GM19452 (cell line): ENCODE data around the gene TBC1D23.
"Not testable (repeated sequence)": the region's sequence is repeated elsewhere in the genome, so short reads cannot be mapped to it uniquely, and the experiment has no call there.

Experiments
- ATAC-seq: cut with Tn5 transposase; IDR thresholded peaks from one replicate; pipeline ENCODE4 v1.9.1; 2021; ENCODE audit not compliant: unreplicated experiment

The TBC1D23 gene

GRCh38 chr3:100256731-100257151 is 4.1 kb upstream of the TBC1D23 start:
- ATAC-seq: no peak

- no peak for ATAC-seq
These were observed 3.2 kb upstream of the TBC1D23 start for GRCh38 chr3:100257586-100257985.

GRCh38 chr3:100260081-100260684 is 609 bp upstream of the TBC1D23 start:
- no peak for ATAC-seq

- no peak for ATAC-seq
These were observed 702 bp downstream of the TBC1D23 start for GRCh38 chr3:100261485-100261903.

- ATAC-seq: not testable (repeated sequence)
These were observed 2.1 kb downstream of the TBC1D23 start for GRCh38 chr3:100262925-100263324.

GRCh38 chr3:100263583-100263982 is 2.8 kb downstream of the TBC1D23 start:
- ATAC-seq: no peak

GRCh38 chr3:100264242-100264641 is 3.5 kb downstream of the TBC1D23 start:
- no peak for ATAC-seq

- ATAC-seq: no peak
These were observed 4.2 kb downstream of the TBC1D23 start for GRCh38 chr3:100265016-100265415.

- ATAC-seq: no peak
These were observed 5.7 kb downstream of the TBC1D23 start for GRCh38 chr3:100266531-100266930.

- ATAC-seq: no peak
These were observed 7.4 kb downstream of the TBC1D23 start for GRCh38 chr3:100268156-100268555.

GRCh38 chr3:100269001-100269400 is 8.2 kb downstream of the TBC1D23 start:
- ATAC-seq: no peak

- ATAC-seq: no peak
These were observed 8.8 kb downstream of the TBC1D23 start for GRCh38 chr3:100269410-100270214.

GRCh38 chr3:100270215-100270583 is 9.4 kb downstream of the TBC1D23 start:
- ATAC-seq: no peak

- no peak for ATAC-seq
These were observed 10.7 kb downstream of the TBC1D23 start for GRCh38 chr3:100271522-100271921.

- not testable (repeated sequence) for ATAC-seq
These were observed 12.2 kb downstream of the TBC1D23 start for GRCh38 chr3:100272797-100273611.

GRCh38 chr3:100274361-100274760 is 13.6 kb downstream of the TBC1D23 start:
- no peak for ATAC-seq

GRCh38 chr3:100277255-100277800 is 16.5 kb downstream of the TBC1D23 start:
- ATAC-seq: no peak

GRCh38 chr3:100278910-100279309 is 18.1 kb downstream of the TBC1D23 start:
- ATAC-seq: no peak

- ATAC-seq: no peak
These were observed 27.6 kb downstream of the TBC1D23 start for GRCh38 chr3:100288288-100288894.

GRCh38 chr3:100289339-100289738 is 28.5 kb downstream of the TBC1D23 start:
- no peak for ATAC-seq

- no peak for ATAC-seq
These were observed 34.3 kb downstream of the TBC1D23 start for GRCh38 chr3:100295089-100295488.
